Right lung (tissue), 10 donors: Measurements from ENCODE around the gene FTO. TPM values are rescaled to one million over a fixed set of nuclear protein-coding genes. Genes with fewer than 3 reads are reported as not detected.
"Not testable (repeated sequence)": the region's sequence is repeated elsewhere in the genome, so short reads cannot be mapped to it uniquely, and the experiment has no call there.

Experiments
- DNase-seq, 2 donors: peaks; one replicate each; pipeline ENCODE4 v3.0.0-alpha.2; 2013
- long read RNA-seq, 8 donors: transcript quantifications; one replicate each; lab custom pipeline, GENCODE V29; 2026
- polyA plus RNA-seq, 5 donors: library from polyadenylated mRNA; unstranded; fragments of 120-200 nt; gene quantifications; one replicate each; pipeline versions ENCODE4 v1.2.1 to v1.2.3, GENCODE V29; 2013; ENCODE audit warnings: inconsistent platforms in 1 of 5, low replicate concordance in 1 of 5; ENCODE audit not compliant: insufficient read length in 5 of 5, insufficient read depth in 1 of 5

FTO gene
- 10 to 100 TPM; 73.5 to 94.5 (median 92.2) TPM for polyA plus RNA-seq
- long read RNA-seq, donor 1, full-length matches to known transcripts = 11 of 11 reads
- long read RNA-seq, donor 1, partial matches to known transcripts = 0 of 11 reads
- long read RNA-seq, donor 1, other reads (novel, unspliced or antisense) = 0 of 11 reads
- long read RNA-seq, donor 2, full-length matches to known transcripts = 5 of 5 reads
- long read RNA-seq, donor 2, partial matches to known transcripts = 0 of 5 reads
- long read RNA-seq, donor 2, other reads (novel, unspliced or antisense) = 0 of 5 reads
- long read RNA-seq, donor 3, full-length matches to known transcripts = 8 of 8 reads
- long read RNA-seq, donor 3, partial matches to known transcripts = 0 of 8 reads
- long read RNA-seq, donor 3, other reads (novel, unspliced or antisense) = 0 of 8 reads
- long read RNA-seq, donor 4, full-length matches to known transcripts = 4 of 4 reads
- long read RNA-seq, donor 4, partial matches to known transcripts = 0 of 4 reads
- long read RNA-seq, donor 4, other reads (novel, unspliced or antisense) = 0 of 4 reads
- long read RNA-seq, donor 5, full-length matches to known transcripts = 12 of 12 reads
- long read RNA-seq, donor 5, partial matches to known transcripts = 0 of 12 reads
- long read RNA-seq, donor 5, other reads (novel, unspliced or antisense) = 0 of 12 reads
- long read RNA-seq, donor 6, full-length matches to known transcripts = 12 of 12 reads
- long read RNA-seq, donor 6, partial matches to known transcripts = 0 of 12 reads
- long read RNA-seq, donor 6, other reads (novel, unspliced or antisense) = 0 of 12 reads
- long read RNA-seq, donor 7, full-length matches to known transcripts = 13 of 13 reads
- long read RNA-seq, donor 7, partial matches to known transcripts = 0 of 13 reads
- long read RNA-seq, donor 7, other reads (novel, unspliced or antisense) = 0 of 13 reads
- long read RNA-seq, donor 8, full-length matches to known transcripts = 1 of 1 reads
- long read RNA-seq, donor 8, partial matches to known transcripts = 0 of 1 reads
- long read RNA-seq, donor 8, other reads (novel, unspliced or antisense) = 0 of 1 reads

DNA sequence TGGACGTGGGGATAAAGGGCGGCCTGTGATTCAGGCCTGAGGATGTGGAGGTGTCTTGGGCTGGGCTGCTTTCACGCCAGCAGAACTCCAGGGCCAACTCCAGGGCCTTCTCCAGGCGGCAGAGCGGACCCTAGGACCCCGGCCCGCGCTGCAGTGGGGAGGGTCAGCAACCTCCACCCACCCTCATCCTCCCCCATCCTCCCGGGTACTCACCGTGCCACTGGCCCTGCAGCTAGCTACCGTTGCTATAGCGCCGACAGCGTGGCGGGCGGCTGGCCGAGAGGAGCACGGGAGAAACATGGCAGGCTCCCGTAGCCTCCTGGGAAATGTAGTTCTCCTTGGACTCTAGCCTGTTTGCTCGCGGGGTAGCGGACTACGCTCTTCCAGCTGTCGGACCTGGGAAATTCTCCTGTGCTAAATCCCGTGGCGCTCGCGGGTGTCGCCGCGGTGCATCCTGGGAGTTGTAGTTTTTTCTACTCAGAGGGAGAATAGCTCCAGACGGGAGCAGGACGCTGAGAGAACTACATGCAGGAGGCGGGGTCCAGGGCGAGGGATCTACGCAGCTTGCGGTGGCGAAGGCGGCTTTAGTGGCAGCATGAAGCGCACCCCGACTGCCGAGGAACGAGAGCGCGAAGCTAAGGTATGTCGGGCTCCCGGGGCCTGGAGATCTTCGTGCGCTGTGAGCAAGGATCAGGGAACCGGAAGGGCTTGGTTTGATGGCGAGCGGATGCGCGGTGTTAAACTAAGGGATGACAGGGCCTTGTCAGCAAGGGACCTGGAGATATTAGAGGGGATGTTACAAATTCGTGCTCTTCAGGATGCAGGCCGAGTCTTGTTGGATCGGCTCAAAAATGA lies at the start of gene FTO, which contains the start of gene RPGRIP1L:
Gene FTO (plus strand): TSS at position 567 of the 855 bp plus-strand sequence.
Gene RPGRIP1L (minus strand): TSS at position 270 of the 855 bp plus-strand sequence. CDS start 3,136 bp downstream, outside the sequence.
- peak; percentile 99 for DNase-seq

GRCh38 chr16:53654946-53655345 lies 49.0 kb upstream of the FTO start:
- no peak for DNase-seq

DNA sequence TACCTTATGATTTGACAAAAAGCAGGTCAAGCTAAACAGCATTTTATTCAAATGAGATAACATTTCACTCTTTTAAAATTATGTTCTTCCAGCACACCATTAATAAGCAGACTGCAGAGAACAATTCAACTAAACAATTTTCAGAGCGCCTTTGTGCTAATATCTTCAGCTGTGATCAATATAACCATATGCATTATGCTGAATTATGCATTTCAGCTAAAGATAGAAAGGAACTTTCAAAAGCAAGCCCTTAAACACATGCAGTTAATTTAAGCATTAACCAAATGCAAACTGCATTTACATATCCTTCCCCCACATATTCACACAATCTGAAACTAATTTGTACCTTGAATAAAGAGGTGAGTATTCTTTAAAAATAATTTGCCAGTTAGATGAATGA lies 41.9 kb upstream of the FTO start:
- DNase-seq = no peak

GRCh38 chr16:53664724-53665345 lies 39.1 kb upstream of the FTO start:
- peak; percentile 6 to 12 for DNase-seq

GRCh38 chr16:53666786-53667415 lies 37.1 kb upstream of the FTO start:
- DNase-seq = no peak

DNA sequence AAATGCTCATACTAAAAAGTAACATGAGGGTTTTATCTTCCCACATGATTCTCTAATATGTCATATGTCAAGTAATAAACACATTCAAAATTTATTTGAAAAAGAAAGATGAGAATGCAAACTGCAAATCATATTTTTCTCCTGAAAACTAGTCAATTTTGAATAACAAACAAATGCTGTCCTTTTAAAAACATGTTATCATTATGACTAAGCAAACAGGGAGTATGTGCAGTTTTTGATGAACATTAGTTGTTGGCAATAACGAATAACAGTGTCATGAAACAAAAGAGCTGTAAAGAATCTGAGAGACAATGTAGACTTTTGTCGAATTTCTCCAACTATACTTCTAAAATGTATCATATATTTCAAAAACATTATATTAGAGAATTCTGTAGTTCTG lies 35.1 kb upstream of the FTO start:
- DNase-seq = no peak

DNA sequence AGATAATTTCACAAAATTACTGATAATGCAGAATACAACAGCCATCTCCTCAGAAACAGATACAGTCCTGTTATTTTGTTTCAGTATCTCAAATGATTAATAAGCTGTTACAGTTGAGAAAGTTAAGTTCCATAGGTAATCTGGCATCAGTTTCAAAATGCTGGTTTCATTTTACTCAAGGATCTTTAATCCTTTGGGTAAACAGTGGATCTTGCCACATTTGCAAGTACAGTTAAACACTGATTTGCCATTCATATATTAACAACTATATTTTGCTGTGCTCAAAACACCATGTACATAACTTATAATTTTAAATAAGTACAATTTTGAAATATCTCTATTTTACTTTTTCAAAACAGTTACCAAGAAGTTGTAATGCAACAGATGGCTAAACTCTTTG lies 31.5 kb upstream of the FTO start:
- DNase-seq = no peak

- no peak for DNase-seq
Measured at GRCh38 chr16:53673189-53673588, 30.8 kb upstream of the FTO start.

DNA sequence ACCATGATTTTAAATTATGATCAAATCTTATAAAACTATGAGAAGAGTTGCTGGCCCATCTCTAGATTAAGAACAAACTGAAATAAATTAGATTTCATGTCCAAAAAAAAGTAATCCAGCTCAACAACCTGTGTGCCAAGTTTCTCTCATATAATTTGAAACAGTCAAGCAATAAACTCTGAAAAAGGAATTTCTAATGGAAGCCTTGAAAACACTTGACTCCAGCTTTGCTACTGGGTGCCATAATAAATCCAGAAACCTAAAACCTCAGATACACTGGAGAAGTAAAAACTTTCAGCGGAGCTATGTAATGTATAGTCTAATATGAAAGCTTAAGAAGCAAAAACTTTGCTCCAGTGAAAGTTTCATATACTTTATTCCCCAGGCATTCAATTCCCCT lies 25.8 kb upstream of the FTO start:
- DNase-seq = no peak

DNA sequence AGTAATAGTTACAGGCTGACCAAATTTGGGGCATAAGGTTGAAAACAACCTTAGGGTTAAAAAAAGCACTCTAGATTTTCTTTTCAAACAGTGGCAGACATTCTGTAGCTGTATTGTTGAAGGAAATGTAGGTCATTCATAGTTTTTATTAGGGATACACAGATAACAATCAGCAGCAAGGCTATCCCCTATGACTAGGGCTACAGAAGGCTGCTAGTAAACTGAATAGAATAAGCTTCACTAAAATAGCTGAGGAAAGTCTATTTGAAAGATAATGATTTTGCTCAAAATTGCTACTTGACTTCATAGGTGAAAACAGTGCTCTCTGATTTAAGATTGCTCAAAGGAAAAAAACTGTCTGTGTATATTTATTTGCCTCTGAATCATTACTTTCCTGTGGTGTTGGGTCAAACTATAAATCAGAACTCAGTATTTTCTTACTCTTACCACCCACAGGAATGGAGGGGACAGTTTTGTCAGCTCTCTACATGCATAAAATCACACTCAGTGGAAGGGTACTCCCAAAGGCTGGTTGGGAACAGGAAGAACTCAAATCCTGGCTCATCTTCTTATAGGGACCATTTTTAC lies 25.1 kb upstream of the FTO start:
- DNase-seq = no peak

- DNase-seq = no peak
Measured at GRCh38 chr16:53680756-53681155, 23.2 kb upstream of the FTO start.

GRCh38 chr16:53681354-53681753 lies 22.6 kb upstream of the FTO start:
- DNase-seq = no peak

GRCh38 chr16:53685334-53685733 lies 18.6 kb upstream of the FTO start:
- not testable (repeated sequence) for DNase-seq

DNA sequence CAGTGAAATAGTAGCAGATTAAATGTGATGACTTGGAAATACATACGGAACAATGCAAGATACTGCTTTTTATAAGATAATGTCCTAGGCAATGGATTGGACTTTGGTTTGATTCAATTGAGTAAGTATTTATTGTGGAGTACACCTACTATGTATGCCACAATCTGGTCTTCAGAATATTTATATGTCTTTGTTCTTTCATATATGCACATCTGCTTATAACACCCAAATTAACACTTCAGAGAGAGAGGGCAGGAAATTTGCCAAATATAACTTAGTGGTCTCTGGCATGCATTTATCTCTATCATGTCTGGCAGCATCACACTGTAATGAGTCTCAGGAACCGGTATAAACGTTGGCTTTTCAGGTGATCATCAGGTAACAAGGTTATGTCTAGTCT lies 17.2 kb upstream of the FTO start:
- DNase-seq = no peak

GRCh38 chr16:53689636-53690035 lies 14.3 kb upstream of the FTO start:
- DNase-seq = no peak

- no peak for DNase-seq
Measured at GRCh38 chr16:53690771-53691170, 13.2 kb upstream of the FTO start.

GRCh38 chr16:53692146-53692545 lies 11.8 kb upstream of the FTO start:
- DNase-seq = no peak

- no peak for DNase-seq
Measured at GRCh38 chr16:53693320-53693719, 10.6 kb upstream of the FTO start.

- DNase-seq = no peak
Measured at GRCh38 chr16:53695070-53695469, 8.9 kb upstream of the FTO start.

GRCh38 chr16:53698271-53698670 lies 5.7 kb upstream of the FTO start:
- DNase-seq = not testable (repeated sequence)
